ENCODE measurements around the gene PLEKHD1.

The PLEKHD1 gene

DNA sequence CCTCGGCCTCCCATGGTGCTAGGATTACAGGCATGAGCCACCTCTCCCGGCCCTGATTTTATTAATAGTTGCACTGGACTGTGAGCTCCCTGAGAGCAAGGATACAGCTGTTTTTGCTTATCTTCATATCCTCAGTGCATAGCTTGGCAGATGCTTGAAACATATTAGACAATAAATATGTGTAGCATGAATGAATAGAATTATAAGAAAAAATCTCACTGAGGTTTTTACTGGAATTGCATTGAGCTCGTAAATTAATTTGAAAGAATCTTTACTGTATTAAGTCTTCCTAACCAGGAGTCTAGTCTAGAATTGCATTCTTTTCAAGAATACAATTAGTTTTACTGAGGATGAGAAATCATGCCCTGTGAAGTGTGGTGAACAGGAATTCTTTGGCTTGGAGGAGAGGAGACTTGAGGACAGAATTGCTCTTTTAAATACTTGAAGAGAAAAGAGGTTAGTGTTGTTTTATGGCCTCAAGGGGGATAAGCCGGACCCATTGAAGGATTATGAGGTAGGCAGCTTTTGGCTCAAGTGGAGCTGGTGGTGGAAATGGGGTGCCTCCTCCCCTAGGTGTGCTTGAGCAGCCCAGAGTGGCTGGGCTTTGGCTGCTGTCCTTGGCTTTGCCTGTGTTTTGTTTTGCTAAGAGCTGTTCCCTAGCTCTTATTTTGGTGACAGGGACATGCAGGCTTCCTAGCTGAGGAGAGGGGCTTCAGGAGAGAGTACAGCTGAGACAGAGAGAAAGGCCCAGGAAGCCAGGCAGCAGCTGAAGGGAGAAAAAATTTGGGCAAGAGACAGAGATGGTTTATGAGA is 34.0 kb downstream of the PLEKHD1 start:
- no peak for DNase-seq

DNA sequence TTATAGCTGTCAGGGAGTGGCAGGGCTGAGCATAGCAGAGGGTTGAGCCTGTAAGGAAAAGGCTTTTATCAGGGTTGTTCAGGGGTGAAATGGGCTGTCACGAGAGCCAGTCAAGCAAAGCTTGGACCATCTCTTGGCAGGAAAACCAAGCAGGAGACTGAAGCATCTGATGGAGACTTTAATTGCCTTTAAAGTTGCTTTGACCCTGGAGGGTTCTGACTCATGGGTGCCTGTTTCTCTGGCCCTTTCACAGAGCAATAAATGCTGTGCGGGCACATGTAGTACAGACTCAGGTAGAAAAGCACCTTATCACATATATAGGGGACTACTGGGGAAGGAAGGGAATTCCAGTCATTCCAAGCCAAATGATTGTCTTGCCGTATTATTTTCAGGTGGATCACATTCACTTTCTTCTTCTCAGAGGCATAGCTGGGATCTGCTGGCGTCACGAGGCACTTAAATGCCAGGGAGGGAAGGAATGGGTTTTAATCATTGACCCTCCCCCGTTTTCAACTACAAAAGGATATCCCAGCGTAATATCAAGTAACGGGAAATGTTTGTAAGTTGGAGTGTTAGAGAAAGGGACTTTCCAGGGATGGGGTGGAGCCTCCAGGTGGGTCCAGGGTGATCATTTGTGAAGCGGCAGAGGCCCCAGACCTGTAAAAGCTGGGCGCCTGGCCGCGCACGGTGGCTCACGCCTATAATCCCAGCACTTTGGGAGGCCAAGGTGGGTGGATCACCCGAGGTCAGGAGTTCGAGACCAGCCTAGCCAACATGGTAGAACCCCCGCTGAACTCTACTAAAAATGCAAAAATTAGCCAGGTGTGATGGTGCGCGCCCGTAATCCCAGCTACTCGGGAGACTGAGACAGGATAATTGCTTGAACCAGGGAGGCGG is 34.9 kb downstream of the PLEKHD1 start:
- no peak for DNase-seq

DNA sequence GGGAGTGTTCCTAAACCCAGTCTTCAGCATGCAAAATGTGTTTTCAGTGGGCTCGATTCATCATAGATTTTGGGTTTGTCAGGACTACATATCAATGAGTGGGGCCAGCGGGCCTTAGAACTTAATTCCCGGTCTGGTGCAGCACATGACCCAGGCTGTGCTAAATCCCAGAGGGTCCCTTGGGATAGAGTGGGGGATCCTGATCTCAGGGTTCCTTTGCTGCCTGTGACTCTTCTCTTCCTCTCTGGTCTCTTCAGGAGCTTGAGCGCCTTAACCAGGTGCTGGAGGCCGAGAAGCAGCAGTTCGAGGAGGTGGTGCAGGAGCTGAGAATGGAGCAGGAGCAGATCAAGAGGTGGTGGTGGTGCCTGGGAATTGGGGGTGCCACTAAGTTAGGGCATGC is 37.5 kb downstream of the PLEKHD1 start:
- no peak for DNase-seq

DNA sequence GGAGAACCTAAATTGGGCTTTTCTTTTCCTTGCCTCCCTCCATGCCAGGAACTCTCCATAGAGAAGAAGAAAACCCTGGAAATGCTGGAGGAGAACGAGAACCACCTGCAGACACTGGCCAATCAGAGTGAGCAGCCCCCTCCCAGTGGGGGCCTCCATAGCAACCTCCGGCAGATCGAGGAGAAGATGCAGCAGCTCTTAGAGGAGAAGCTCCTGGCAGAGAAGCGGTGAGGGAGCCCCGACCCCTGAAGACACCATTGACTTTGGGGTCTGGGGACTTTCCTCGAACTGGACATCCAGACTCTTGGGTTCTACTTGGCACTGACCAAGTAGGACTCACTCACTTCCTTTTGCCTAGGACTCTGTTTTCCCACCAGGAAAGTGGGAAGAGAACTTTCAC is 41.4 kb downstream of the PLEKHD1 start:
- no peak for DNase-seq

DNA sequence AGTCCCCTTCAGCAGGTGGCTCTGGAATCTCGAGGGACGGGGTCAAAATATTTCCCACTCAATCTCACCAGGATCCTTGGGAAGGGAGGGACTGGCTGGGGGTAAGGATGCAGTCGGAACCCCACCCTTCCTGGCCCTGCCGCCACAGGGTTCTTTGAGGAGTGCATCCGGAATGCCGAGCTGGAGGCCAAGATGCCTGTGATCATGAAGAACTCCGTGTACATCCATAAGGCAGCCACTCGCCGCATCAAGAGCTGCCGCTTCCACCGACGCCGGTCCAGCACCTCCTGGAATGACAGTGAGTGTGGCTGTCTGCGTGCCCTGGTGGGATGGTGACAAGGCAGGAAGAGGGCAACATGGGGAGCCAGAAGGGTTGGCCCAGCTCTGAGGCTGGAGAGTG is 43.1 kb downstream of the PLEKHD1 start:
- no peak for DNase-seq

DNA sequence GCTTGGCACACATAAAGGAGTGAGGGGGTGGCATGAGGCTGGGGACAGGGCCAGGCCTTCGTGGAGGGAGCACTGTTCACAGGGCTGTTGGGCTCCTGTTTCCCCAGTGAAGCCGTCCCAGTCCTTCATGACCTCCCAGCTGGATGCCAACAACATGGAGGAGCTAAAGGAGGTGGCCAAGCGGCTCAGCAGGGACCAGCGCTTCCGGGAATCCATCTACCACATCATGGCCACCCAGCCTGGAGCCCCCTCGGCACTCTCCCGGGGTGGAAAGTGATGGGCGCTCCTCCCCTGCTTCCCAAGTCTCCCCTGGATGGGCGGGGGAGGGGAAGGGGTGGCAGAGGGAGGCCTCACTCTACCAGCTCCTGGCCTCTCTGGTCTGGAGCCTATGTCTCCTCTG is 43.6 kb downstream of the PLEKHD1 start:
- DNase-seq, result no peak

DNA sequence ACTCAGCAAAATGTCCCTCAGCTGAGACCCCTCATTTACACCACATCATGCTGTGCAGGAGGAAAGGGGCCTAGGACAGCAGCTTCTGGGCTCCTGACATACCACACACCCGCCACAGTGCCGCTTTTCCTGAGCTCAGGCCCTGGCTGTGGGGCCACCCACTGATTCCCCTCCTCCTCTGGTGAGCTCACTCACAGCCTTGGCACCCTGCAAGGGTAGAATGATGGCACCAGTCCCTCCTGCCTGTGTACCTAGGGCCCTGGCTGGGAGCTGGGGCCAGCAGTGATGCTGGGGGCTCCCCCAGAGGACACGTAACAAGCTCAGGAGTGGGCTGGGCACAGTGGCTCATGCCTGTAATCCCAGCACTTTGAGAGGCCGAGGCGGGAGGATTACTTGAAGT is 44.4 kb downstream of the PLEKHD1 start:
- no peak for DNase-seq

DNA sequence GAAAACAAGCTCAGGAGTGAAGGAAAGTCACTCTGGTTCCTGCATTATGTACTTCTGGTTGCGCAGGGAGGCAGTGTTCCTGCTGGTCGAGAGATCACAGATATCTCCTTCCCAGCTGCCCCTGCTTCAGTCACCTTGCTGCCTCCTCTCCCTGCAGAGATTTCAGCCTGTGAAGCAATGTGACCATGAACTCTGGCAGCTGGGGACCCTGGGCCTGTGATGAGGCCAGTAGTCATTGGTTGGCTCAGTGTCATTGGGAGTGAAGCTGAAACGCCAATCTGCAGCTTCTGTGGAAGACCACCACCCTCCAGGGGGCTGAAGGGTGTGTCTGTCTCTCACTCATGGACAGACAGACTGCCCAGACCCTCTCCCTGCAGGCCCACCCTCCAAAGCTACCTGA is 45.0 kb downstream of the PLEKHD1 start:
- no peak for DNase-seq

DNA sequence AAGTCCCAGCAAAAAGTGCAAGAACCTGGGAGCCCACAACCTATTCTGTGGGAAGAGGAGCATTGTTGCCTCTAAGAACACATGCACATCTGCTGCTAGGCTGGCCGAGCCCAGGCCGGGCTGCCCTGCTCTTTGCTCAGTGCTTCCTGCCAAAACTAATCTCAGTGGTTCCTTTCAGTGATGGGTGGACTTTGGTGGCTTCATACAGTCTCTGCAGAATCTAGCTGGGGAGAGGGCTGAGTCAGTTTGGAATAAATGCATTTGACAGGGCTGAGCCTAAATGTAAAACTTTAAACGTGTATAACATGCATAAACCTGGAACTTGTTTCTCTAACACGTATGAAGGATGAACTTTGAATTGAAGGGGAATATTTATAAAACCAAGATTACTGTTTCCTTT is 45.6 kb downstream of the PLEKHD1 start:
- no peak for DNase-seq

DNA sequence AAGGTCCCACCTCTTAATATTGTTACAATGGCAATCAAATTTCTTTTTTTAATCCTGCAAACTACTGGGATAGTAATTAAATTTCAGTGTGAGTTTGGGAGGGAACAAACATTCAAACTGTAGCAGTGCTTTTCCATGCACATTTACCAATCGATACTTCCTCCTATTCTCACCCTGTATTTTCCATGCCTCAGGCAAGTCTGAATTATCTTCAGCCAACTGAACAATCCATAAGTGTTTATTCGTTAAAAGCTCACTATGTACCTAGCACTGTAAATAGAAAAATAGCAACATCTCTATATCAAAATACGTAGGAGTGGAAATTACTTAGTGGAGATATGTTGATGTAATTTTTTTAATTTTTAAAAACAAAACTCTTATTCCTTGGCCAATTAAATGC is 46.6 kb downstream of the PLEKHD1 start:
- no peak for DNase-seq

DNA sequence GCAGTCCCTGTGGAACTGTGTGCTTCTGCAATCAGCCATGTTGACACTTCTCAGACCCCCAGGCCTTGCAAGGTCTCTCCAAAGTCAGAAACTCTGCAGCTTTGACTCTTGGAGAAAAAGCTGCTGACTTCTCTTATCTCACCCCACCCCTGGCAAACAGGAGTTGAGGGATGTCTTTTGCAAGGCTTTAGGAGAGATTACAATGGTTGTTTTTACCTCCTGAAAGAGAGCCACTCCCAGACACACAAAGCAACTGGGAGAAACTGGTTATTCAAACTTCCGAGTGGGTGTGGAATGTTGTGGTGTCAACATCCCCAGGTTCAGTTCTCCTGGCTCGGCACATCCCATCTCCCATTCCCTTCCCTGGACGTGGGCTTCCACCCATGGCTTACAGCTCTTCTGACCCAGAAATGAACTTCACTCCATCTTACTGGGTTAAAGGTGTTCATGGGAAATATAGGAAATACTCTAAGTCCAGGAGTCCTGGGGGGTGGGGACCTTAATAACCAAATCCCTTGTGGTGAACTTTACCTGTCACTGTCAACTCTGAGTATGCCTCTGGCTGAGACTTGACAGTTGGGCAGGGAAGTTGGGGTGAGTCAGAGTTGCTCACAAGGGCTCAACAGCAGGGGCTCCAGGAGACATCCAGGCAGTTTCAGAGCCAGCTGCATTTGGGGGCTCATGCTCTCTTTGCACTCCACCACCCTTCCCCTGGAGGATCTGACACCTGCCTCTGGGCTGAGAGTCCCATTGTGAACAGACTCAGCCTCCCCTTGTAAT is 48.2 kb downstream of the PLEKHD1 start:
- no peak for DNase-seq

DNA sequence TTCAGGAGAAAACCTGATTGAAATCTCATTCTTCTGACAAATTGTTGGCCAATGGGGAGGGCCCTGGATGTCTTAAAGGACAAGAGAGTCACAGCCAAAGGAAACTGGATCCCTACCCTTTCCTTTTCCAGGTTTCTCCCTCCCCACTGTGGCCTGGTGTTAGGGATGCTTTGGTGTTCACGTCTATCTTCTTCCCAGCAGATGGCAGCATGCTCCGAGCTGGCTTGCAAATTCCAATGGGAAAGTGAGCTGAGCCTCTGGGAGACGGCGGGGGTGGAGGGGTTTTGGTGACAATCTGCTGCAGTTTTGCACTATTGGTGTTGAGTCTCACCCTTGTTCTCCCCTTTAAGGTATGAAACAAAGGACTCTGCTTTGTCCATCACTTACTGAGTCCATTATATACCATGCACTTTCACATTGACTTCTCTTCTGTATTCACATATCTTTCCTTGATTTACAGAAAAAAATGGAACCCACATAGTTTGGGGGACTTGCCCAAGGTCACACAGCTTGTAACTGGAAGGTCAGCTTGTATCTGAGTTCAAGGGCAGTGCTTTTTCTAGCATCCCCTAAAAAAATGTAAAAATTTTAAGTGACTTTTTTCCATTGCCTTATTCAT is 50.8 kb downstream of the PLEKHD1 start:
- DNase-seq, result peak in 36 of 56 donors; percentile 4 to 69 (median 24)

DNA sequence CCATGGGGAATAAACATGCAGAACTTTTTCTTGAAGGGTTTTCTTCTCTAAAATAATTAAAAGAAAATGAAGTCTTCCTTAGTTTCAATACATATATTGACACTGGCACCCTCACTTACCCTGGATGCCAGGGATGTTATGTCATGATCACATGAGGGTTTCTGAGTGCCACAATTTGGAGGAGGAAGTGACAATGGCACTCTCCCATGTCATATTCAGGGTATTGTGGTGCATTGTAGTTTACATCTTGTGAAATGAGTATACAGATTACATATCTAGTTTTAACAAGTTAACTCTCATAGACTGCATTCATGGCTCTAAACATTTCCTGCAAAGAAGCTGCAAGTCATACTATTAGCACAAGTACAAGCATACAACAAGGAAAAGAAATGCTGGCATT is 52.4 kb downstream of the PLEKHD1 start:
- DNase-seq, result no peak

DNA sequence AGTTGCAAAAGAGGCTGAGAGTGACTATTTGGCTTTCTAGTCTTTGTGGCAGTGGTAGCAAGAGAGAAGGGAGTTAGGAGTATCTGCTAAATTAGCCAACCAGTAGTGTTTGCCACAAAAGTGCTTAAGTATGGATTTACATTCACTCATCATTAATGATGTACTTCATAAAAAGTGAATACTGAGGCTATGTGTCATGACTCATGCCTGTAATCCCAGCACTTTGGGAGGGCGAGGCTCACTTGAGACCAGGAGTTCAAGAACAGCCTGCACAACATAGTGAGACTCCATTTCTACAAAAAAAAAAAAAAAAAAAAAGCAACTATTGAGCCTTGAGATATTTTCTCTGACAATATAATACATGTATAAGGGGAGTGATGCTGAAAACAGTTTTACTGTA is 53.4 kb downstream of the PLEKHD1 start:
- no peak for DNase-seq

DNA sequence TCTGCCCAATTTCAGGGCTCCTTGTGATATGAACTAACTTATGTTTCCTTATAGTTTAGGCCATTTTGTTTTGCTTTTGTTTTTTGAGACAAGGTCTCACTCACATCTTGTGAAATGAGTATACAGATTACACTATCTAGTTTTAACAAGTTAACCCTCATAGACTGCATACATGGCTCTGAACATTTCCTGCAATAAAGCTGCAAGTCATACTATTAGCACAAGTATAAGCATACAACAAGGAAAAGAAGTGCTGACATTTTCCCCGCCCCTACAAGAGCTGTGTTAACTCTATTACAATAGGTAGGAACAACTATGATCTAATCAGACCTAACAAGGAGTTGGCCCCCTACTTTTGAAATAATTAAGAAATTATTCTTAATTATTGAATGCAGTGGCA is 54.2 kb downstream of the PLEKHD1 start:
- no peak for DNase-seq

DNA sequence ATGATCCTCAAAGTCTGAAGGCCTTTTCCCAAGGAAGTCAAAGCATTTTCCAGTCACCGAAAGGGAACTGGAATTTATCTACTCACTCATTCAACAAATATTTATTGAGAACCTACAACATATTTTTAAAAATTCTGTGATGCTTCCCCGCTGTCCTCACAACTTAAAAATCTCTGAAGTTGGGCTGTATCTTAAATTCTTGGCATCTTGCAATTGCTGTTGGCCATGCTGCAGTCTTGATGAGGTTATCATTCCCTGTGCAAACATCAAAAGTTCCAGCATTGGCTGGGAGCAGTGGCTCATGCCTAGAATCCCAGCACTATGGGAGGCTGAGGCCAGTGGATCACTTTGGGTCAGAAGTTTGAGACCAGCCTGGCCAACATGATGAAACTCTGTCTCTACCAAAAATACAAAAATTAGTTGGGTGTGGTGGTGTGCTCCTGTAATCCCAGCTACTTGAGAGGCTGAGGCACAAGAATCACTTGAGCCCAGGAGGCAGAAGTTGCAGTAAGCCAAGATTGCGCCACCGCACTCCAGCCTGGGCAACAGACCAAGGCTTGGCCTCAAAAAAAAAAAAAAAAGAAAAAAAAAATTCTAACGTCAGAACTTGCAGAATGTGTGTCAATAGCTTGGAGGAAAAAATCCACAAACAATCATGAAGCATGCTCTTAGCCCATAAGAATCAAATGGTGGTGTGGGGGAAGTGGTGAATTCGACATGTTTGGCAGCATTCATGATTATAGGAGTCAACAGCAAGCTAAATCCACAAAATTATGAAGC is 55.3 kb downstream of the PLEKHD1 start:
- no peak for DNase-seq

DNA sequence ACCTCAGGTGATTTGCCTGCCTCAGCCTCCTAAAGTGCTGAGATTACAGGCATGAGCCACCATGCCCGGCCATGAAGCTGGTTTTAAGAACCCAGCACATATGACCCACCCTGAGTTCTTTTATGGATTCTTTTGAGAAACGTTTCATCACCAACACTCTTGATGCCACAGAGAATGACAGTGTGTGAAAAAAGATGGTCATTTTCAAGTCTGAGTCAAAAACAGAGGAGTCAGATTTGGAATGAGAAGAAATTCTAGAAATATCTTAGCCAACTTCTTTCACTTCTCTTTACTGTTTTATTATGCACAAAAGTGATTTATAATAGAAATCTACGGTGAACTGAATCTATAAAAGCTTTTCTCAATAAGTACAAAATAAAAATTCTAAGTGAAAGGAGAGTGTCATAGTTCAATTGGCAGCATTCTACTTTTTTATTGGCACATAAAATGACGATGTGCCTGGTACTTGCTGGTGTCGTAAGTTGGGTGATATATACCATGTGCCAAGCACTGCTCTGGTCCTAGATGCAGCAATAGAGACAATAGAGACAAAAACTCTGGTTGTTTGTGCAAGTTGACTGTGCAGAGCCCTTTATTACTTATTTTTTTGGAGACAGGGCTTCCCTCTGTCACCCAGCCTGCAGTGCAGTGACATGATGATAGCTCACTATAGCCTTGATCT is 56.3 kb downstream of the PLEKHD1 start:
- DNase-seq, result no peak

DNA sequence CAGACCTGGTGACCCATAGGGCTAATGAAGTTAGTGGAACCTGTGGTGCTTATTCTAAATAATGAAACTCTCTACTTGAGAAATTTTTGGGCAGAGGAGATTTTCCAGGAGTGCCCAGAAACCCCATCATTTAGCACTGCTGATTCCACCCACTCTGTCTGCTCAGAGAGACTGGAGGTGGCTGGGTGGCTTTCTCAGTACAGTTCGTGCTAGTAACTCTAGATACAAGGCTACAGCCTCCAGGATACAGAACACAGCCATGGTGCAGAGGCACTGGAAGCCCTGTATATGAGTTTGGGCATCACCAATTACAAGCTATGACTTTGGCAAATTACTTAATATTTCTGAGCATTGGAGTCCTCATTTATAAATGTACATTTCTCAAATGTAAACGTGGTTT is 57.8 kb downstream of the PLEKHD1 start:
- DNase-seq, result peak in 6 of 56 donors; percentile 4 to 21 (median 6)

DNA sequence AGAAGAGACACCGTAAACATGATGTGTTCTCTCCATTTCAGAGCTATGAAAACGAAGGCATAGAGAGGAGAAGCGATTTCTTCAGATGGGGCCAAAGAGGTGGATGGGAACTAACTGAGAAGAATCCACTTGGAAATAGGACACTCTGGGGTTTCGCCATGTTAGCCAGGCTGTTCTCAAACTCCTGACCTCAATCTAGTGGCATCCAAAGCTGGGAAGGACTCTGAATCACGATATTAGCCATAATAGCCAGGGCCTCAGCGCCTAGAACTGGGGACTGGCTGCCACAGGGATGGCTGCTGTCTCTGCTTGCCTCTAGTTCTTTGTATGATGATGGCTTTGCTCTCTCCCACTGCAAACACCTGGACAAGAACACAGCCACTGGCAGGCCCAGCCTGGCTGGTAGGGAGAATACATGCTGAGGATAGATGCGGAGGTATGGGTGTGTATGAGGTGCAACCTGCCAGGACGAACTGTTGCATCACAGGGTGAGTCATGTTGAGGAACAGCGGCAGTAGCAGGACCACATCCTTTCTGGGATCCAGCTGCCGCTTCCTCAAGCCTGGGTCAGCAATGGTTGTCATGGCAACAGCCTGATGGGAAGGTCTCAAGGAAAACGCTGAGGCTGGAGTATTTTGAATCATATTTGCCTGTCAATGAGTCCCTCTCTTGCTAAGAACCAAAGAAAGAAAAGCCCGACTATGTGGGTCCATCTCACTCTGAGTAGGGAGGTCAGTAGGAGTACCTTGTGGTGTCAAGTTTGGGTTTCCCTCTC is 59.0 kb downstream of the PLEKHD1 start:
- peak in 16 of 56 donors; percentile 2 to 38 (median 11) for DNase-seq

Data from amygdala (tissue), 56 donors.